AG04450 (cell line): Measurements from ENCODE around the gene TADA1. TPM values are rescaled to one million over a fixed set of nuclear protein-coding genes. Genes with fewer than 3 reads are reported as not detected.

Source experiments
- CTCF ChIA-PET: fragments of 300-600, 350-600 bp; formaldehyde crosslinking; extraction: SDS; loops from one replicate; lab custom pipeline; 2022; ENCODE audit warnings: antibody characterized with exemption, inconsistent platforms; lab: Charles Lee
- POLR2A ChIA-PET: fragments of 350-600 bp; formaldehyde crosslinking; extraction: SDS; loops from one replicate; lab custom pipeline; 2021; ENCODE audit warnings: antibody characterized with exemption, inconsistent platforms; lab: Yijun Ruan, JAX
- DNase-seq: peaks from one replicate; pipeline ENCODE4 v3.0.0-alpha.2; 2011; ENCODE audit warnings: low read depth, low spot score
- H3K27ac ChIP-seq: one replicate; pipeline ENCODE4 v1.5.1; 2012; ENCODE audit warnings: low read depth, low read length, control low read depth
- H3K27me3 ChIP-seq: one replicate; pipeline ENCODE4 v1.6.0; 2012; ENCODE audit warnings: low read length; ENCODE audit not compliant: control insufficient read depth, insufficient read depth
- H3K4me3 ChIP-seq: 2 replicates; pipeline ENCODE4 v1.5.1; 2011; ENCODE audit warnings: mild to moderate bottlenecking, low read depth, low read length, control low read depth
- H3K9me3 ChIP-seq: 2 replicates; pipeline ENCODE4 v1.5.1; 2012; ENCODE audit warnings: low read length; ENCODE audit not compliant: control insufficient read depth, insufficient read depth
- polyA plus RNA-seq: library from polyadenylated mRNA; depleted of rRNA; stranded (reverse); fragments of >200 nt; gene quantifications from 2 replicates; pipeline ENCODE4 v1.2.3, GENCODE V29; 2011
- TF ChIP-seq, protein P1 (sequence below): IDR thresholded peaks from 2 replicates; pipeline ENCODE4 v1.5.1; 2011; ENCODE audit warnings: low read depth, low read length, control low read depth, inconsistent platforms

The TADA1 gene
- polyA plus RNA-seq, 1 experiment, result 13.3 TPM

DNA sequence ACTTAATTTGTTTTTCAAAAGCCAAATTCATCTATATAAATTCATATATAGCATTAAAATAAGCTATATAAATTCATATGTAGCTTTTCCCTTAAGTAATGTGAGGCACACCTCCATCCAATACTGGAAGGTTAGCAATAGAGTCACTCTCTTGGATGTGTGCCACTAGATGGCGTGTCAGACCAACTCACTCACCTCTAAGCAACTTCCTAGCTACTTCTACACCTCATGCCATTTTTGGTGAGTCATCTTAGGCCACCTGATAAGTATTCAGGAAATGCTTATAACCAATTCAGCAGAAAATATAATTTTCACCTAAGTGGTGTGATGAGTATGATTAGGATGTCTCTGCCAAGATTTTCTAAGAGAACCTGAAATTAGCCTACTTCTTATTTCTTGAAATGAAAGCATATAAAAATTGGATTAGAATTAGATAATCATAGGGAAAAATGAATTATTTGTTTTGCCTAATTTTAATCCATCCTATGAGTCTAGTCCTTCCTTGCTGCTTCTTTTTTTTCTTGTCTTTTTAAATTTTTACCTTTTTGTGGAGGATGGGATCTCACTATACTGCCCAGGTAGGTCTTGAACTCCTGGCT lies 34.4 kb upstream of the TADA1 start:
- POLR2A ChIA-PET, result no interaction called here
- H3K27ac ChIP-seq, result no peak overlapping the region
- H3K9me3 ChIP-seq, result no peaks in the 10 kb centered on the region
- no peak overlapping the region for H3K4me3 ChIP-seq
- peak; percentile 43 for DNase-seq
- CTCF ChIA-PET, result interaction anchor here (0.5 to 7.5 kb wide), 35 partner anchors 8 to 650 kb away, joined by 3 to 284 read pairs (median 4); no protein-coding TSS in a partner anchor
- TF ChIP-seq, protein P1, sequence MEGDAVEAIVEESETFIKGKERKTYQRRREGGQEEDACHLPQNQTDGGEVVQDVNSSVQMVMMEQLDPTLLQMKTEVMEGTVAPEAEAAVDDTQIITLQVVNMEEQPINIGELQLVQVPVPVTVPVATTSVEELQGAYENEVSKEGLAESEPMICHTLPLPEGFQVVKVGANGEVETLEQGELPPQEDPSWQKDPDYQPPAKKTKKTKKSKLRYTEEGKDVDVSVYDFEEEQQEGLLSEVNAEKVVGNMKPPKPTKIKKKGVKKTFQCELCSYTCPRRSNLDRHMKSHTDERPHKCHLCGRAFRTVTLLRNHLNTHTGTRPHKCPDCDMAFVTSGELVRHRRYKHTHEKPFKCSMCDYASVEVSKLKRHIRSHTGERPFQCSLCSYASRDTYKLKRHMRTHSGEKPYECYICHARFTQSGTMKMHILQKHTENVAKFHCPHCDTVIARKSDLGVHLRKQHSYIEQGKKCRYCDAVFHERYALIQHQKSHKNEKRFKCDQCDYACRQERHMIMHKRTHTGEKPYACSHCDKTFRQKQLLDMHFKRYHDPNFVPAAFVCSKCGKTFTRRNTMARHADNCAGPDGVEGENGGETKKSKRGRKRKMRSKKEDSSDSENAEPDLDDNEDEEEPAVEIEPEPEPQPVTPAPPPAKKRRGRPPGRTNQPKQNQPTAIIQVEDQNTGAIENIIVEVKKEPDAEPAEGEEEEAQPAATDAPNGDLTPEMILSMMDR, result peak; percentile 67
- no peaks in the 10 kb centered on the region for H3K27me3 ChIP-seq

DNA sequence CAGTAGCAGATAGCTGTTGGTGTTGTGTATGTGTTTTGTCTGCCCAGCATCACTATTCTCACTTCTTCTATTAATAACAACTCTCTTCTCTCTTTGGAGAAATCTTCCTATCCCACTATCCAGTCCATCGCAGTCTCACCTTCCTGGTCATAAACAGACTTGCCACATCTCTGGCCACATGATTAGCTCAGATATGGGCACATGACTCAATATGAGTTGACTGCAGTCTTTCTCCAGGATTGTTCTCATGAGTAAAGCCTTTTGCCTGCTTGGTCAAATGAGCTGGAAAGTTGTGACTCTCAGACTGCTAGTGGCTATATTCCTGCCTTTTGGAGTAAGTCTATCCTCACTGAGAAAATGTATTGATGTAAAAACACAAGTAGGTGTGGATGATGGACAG lies 32.9 kb upstream of the TADA1 start:
- DNase-seq, result no peak

DNA sequence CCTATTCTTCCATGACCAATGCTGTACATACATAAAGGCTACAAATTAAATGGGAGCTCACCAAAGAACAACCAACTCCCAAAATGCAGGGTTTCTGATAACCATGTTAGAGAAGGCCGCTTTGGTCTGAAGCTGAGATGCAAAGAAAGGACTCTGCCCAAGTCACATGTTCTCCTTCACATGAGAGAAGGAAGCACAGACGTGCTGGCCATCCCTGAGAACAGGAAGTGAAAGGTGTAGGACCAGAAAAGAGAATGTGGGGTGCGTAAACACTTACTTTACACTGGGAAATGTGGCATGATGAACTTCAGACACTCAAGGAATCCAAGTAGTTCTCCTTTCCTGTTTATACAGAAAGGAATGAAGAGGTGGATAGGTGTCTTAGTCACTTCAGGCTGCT lies 31.7 kb upstream of the TADA1 start:
- CTCF ChIA-PET, result interaction anchor here (7.5 kb wide), 1 partner anchor 151 kb away, joined by 284 read pairs; no protein-coding TSS in a partner anchor
- no peaks in the 10 kb centered on the region for H3K9me3 ChIP-seq
- H3K4me3 ChIP-seq, result no peak overlapping the region
- no peak for DNase-seq
- POLR2A ChIA-PET, result no interaction called here
- TF ChIP-seq, protein P1, result no peak
- no peaks in the 10 kb centered on the region for H3K27me3 ChIP-seq
- H3K27ac ChIP-seq, result no peak overlapping the region

More for the DNA sequence above, 32.9 kb upstream of the TADA1 start:
- Histone ChIP-seq H3K9me3 (no peaks in the 10 kb centered on the region), H3K27ac (no peak overlapping the region), H3K27me3 (no peaks in the 10 kb centered on the region), H3K4me3 (no peak overlapping the region)
- TF ChIP-seq, protein P1, result no peak
- ChIA-PET CTCF (interaction anchor here (0.6 to 7.5 kb wide), 7 partner anchors 9 to 625 kb away, joined by 3 to 284 read pairs (median 10); no protein-coding TSS in a partner anchor), POLR2A (no interaction called here)

DNA sequence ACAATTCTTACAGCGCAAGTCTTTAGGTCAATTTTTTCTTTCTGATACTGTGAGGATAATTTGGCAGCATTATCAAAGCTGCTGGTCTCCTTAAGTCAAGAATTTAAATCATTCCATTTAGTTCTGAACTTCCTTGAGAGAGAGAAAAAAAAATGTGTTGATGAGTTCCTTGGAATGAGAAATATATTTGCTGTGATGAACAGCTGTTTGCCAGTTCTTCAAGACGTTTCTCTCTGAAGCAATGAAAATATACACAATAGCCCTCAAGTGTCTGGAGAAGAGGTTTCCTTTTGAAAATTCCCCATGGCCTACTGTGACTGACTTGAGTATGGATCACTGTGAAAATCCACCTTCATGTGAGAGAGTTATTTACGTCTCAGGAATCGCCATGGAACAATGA lies 31.0 kb upstream of the TADA1 start:
- Histone ChIP-seq H3K27ac (no peak overlapping the region), H3K9me3 (no peaks in the 10 kb centered on the region), H3K27me3 (no peaks in the 10 kb centered on the region), H3K4me3 (no peak overlapping the region)
- ChIA-PET CTCF (interaction anchor here (4.4 kb wide), 1 partner anchor 152 kb away, joined by 41 read pairs; no protein-coding TSS in a partner anchor), POLR2A (no interaction called here)
- TF ChIP-seq, protein P1, result no peak
- DNase-seq, result no peak

DNA sequence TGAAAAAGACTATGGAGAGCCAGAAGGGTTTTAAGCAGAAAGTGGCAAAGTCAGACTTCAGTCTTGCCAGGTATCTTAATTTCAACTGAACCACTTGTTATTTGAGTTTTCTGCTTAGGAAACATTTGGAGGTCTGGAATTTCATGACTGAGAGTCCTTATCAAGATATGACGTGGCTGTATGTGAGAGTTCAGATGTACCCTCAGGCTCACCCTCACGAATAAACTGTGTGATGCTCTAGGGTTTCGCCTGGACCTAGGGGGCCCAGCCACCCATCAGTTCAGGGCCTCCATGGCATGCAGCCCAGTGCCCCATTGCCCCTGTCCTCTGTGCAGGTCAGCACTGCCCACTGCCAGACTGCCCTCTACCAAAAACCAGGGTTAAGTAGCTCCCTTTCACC lies 30.6 kb upstream of the TADA1 start:
- no peak overlapping the region for H3K27ac ChIP-seq
- CTCF ChIA-PET, result interaction anchor here (1.8 to 4.4 kb wide), 2 partner anchors 152 to 161 kb away, joined by 5 to 41 read pairs; no protein-coding TSS in a partner anchor
- POLR2A ChIA-PET, result no interaction called here
- H3K4me3 ChIP-seq, result no peak overlapping the region
- no peaks in the 10 kb centered on the region for H3K9me3 ChIP-seq
- no peak for DNase-seq
- TF ChIP-seq, protein P1, result no peak
- H3K27me3 ChIP-seq, result no peaks in the 10 kb centered on the region
